GM12874 (cell line): ENCODE measurements around the gene DENND1A.

ENCODE experiments used
- TF ChIP-seq, protein P1 (sequence below): IDR thresholded peaks from 2 replicates; pipeline ENCODE4 v1.5.1; 2011; ENCODE audit warnings: low read depth, mild to moderate bottlenecking, control low read depth, low read length, moderate library complexity; ENCODE audit not compliant: insufficient read depth

Gene DENND1A

DNA sequence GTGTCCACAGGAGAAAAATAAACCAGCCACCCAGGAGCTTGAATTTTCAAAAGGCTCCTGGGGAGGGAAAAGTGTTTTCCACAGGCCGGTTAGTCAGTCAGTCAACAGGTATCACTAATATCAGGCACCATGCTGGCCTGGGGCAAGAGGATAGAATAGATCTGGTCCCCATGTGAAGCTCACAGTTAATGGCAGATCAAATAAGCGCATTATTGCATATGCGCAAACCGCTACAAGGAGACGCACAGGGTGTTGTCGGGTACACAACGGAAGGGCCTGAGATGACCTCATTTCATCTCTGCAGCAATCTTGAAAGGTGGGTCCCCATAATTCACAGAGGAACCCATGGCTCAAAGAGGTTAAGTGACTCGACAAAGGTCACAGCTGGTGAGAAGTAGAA is 313.2 kb downstream of the DENND1A start:
- TF ChIP-seq, protein P1, sequence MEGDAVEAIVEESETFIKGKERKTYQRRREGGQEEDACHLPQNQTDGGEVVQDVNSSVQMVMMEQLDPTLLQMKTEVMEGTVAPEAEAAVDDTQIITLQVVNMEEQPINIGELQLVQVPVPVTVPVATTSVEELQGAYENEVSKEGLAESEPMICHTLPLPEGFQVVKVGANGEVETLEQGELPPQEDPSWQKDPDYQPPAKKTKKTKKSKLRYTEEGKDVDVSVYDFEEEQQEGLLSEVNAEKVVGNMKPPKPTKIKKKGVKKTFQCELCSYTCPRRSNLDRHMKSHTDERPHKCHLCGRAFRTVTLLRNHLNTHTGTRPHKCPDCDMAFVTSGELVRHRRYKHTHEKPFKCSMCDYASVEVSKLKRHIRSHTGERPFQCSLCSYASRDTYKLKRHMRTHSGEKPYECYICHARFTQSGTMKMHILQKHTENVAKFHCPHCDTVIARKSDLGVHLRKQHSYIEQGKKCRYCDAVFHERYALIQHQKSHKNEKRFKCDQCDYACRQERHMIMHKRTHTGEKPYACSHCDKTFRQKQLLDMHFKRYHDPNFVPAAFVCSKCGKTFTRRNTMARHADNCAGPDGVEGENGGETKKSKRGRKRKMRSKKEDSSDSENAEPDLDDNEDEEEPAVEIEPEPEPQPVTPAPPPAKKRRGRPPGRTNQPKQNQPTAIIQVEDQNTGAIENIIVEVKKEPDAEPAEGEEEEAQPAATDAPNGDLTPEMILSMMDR, result no peak

DNA sequence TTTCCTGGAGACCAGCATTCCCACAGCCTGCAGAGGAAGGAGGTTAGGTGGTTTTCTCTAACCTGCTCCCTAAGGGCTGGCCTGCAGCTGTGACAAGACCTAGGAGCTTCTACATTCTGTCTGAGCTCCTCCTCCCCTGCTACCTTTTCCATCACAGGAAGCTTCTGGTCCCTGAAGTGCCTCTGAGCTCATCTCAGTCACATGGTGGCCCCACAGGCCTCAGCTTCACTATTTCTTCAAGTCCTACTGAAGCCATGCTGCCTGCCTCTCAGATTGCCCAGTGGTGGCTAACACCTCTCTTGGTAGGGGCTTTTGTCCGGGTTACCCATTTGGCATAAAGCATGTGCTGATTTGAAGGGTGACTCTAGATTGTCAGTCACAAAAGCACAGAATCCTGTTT is 314.5 kb downstream of the DENND1A start:
- TF ChIP-seq, protein P1, result no peak

GRCh38 chr9:123614306-123615263 is 315.3 kb downstream of the DENND1A start:
- TF ChIP-seq, protein P1, result no peak

DNA sequence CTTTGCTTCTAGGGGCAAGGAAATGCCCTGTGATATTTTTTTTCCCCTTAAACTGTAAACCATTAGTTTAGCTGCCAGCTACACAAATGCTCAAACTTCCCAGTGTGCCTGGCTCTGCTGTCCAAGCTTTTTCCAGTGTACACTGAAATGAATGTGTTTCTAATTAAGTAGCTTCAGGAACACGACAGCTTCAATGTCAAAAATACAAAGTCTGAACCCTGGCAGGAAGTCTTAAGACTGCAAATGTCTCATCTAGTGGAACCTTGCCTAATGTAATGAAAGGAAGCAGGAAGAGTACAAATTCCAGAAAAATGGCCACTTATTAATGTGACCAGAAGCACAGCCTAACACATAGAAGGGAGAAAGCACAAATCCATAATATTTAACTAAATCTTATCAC is 318.7 kb downstream of the DENND1A start:
- TF ChIP-seq, protein P1, result no peak

GRCh38 chr9:123609844-123610243 is 320.1 kb downstream of the DENND1A start:
- TF ChIP-seq, protein P1, result no peak

DNA sequence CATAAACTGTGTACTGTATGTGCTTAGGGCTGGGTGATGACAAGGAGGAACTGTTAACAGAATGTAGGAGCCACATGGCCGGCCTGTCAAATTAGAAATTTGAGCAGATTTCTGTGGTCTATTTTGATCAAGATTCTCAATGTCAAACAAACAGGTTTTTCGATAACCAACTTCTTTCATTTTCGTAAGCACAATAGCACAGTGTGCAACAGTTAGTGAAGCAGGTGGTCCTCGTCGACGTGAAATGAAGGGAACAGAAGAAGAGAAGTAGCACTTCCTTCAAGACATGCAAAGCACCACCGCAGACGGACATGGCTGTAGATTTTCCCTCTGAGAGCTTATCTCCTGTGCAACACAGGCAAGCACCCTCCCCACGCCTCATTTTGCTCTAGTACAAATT is 321.8 kb downstream of the DENND1A start:
- TF ChIP-seq, protein P1, result no peak

- TF ChIP-seq, protein P1, result no peak
Observed at GRCh38 chr9:123607479-123607878, 322.4 kb downstream of the DENND1A start.
